KMS-11 (cell line): ENCODE results near the gene SLC17A6.

ENCODE experiments used
- H2AFZ ChIP-seq: fragments of 200-600 bp; sonication (generic); 2 replicates; pipeline ENCODE4 v1.6.1; 2016; ENCODE audit warnings: antibody characterized with exemption, mixed run types, low read depth
- H3K27ac ChIP-seq: fragments of 200-600 bp; sonication (generic); 2 replicates; pipeline ENCODE4 v1.6.1; 2016; ENCODE audit warnings: mild to moderate bottlenecking, mixed run types
- H3K27me3 ChIP-seq: fragments of 200-600 bp; sonication (generic); 2 replicates; pipeline ENCODE4 v1.6.1; 2017; ENCODE audit warnings: mild to moderate bottlenecking, low read depth, mixed run types, moderate library complexity; ENCODE audit not compliant: insufficient read depth
- H3K36me3 ChIP-seq: fragments of 200-600 bp; sonication (generic); 2 replicates; pipeline ENCODE4 v1.6.1; 2017; ENCODE audit warnings: mild to moderate bottlenecking, mixed run types; ENCODE audit not compliant: insufficient read depth
- H3K4me1 ChIP-seq: fragments of 200-600 bp; sonication (generic); 2 replicates; pipeline ENCODE4 v1.6.1; 2016; ENCODE audit warnings: mild to moderate bottlenecking, low read depth, mixed run types; ENCODE audit not compliant: poor library complexity, severe bottlenecking
- H3K4me2 ChIP-seq: fragments of 200-600 bp; sonication (generic); 2 replicates; pipeline ENCODE4 v1.7.0; 2016; ENCODE audit warnings: mild to moderate bottlenecking, mixed run types
- H3K4me3 ChIP-seq: fragments of 200-600 bp; sonication (generic); IDR thresholded peaks from 2 replicates; pipeline ENCODE4 v1.6.1; 2017; ENCODE audit warnings: low read depth, low read length, mixed read lengths; ENCODE audit not compliant: insufficient read depth
- H3K79me2 ChIP-seq: fragments of 200-600 bp; sonication (generic); 2 replicates; pipeline ENCODE4 v1.6.1; 2016; ENCODE audit warnings: low read depth, mixed run types; ENCODE audit not compliant: insufficient read depth
- H3K9ac ChIP-seq: fragments of 200-600 bp; sonication (generic); 2 replicates; pipeline ENCODE4 v1.6.1; 2016; ENCODE audit warnings: mild to moderate bottlenecking, mixed run types
- H4K20me1 ChIP-seq: fragments of 200-600 bp; sonication (generic); 2 replicates; pipeline ENCODE4 v1.6.1; 2016; ENCODE audit warnings: mild to moderate bottlenecking, mixed run types; ENCODE audit not compliant: insufficient read depth
- TF ChIP-seq, protein P1 (sequence below): fragments of 200-600 bp; sonication (generic); conservative IDR thresholded peaks from 2 replicates; pipeline ENCODE4 v1.6.1; 2017; ENCODE audit warnings: low read depth, mild to moderate bottlenecking, antibody characterized with exemption, low read length, moderate library complexity, mixed read lengths

SLC17A6 gene

DNA sequence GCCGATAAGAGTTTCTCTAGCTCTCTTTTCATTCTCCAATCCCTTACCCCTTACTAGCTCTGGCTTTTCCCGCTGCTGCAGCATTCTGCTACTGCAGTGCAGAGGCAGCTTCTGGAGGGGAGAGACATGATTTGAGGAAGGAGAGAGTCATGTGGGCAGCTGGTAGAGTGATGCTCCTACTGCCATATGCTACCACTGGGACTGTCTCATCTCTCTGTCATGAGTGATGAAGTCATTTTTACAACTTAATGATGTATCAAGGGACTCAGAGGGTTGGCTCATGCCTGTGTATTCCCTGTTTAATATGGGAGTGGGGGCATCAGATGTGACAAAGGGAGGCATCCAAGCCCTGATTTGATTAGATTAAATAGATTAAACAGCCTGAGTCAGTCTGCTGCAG, 11.3 kb downstream of the SLC17A6 start:
- TF ChIP-seq, protein P1, sequence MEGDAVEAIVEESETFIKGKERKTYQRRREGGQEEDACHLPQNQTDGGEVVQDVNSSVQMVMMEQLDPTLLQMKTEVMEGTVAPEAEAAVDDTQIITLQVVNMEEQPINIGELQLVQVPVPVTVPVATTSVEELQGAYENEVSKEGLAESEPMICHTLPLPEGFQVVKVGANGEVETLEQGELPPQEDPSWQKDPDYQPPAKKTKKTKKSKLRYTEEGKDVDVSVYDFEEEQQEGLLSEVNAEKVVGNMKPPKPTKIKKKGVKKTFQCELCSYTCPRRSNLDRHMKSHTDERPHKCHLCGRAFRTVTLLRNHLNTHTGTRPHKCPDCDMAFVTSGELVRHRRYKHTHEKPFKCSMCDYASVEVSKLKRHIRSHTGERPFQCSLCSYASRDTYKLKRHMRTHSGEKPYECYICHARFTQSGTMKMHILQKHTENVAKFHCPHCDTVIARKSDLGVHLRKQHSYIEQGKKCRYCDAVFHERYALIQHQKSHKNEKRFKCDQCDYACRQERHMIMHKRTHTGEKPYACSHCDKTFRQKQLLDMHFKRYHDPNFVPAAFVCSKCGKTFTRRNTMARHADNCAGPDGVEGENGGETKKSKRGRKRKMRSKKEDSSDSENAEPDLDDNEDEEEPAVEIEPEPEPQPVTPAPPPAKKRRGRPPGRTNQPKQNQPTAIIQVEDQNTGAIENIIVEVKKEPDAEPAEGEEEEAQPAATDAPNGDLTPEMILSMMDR = no peak
- H3K4me3 ChIP-seq = no peak overlapping the region
- no peaks in the 10 kb centered on the region for H3K27me3 ChIP-seq
- H3K4me1 ChIP-seq = no peaks in the 10 kb centered on the region
- no peak overlapping the region for H3K4me2 ChIP-seq
- H3K36me3 ChIP-seq = no peaks in the 10 kb centered on the region
- no peaks in the 10 kb centered on the region for H3K79me2 ChIP-seq
- no peak overlapping the region for H2AFZ ChIP-seq
- no peak overlapping the region for H3K9ac ChIP-seq
- no peaks in the 10 kb centered on the region for H4K20me1 ChIP-seq
- H3K27ac ChIP-seq = no peak overlapping the region

DNA sequence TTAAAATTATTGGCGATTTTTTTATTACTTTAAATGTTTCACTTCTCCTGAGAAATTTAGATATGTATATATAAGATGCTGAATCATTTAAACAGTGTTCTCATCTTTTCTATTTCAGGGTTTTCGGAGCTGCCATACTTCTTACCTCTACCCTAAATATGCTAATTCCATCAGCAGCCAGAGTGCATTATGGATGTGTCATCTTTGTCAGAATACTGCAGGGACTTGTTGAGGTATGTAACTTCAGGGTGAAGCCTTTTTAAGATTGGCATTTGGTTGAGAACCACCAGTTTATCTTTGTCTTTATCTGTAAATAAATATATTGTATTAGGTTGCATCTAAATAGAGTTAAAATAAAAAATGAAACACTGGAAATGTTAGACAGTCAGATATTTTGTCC, 21.1 kb downstream of the SLC17A6 start:
- no peaks in the 10 kb centered on the region for H3K27me3 ChIP-seq
- H3K4me2 ChIP-seq = no peak overlapping the region
- no peaks in the 10 kb centered on the region for H3K36me3 ChIP-seq
- no peak overlapping the region for H3K4me3 ChIP-seq
- H3K4me1 ChIP-seq = no peaks in the 10 kb centered on the region
- no peak overlapping the region for H2AFZ ChIP-seq
- no peaks in the 10 kb centered on the region for H3K79me2 ChIP-seq
- no peak overlapping the region for H3K27ac ChIP-seq
- TF ChIP-seq, protein P1 = no peak
- no peaks in the 10 kb centered on the region for H4K20me1 ChIP-seq
- H3K9ac ChIP-seq = no peak overlapping the region

DNA sequence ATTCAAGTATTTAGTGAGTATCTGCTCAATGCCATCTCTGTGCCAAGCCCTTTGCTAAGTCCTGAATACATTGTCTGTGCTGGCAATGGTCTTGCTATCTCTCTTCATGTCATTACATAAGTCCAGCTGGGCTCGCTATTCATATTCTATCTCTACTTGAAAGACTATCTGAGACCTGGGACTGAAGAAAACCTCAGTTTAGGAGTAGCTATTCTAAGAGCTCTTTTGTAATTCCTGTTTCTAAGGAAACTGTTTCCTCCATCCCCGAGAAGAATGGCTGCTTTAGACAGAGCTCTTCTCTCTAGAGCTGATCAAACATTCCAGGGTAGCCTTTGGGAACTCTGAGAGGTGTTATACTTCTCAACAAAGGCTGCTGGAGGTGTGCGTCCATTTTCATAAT, 33.0 kb downstream of the SLC17A6 start:
- Histone ChIP-seq H3K36me3 (no peaks in the 10 kb centered on the region), H4K20me1 (no peaks in the 10 kb centered on the region), H3K9ac (no peak overlapping the region), H3K27me3 (no peaks in the 10 kb centered on the region), H3K4me1 (no peaks in the 10 kb centered on the region), H2AFZ (no peak overlapping the region), H3K79me2 (no peaks in the 10 kb centered on the region), H3K27ac (no peak overlapping the region), H3K4me3 (no peak overlapping the region), H3K4me2 (no peak overlapping the region)
- TF ChIP-seq, protein P1 = no peak

DNA sequence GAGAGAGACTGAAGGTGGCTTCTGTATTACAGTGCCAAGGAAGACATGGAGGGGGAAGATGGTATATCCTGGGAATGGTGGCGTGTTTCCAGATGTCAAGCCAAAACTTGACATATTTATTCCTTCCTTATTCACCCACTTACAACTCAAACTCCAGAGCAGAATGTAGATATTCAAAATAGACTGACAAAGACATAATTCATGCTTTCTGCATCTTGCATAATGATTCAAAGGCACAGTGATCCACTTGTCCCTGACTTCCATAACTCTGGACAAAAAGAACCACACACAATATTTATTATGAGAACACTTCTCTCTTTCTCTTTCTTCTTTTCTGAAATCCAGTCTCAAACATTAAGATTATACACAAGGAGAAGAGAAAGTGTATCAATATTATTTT, 48.9 kb downstream of the SLC17A6 start:
- Histone ChIP-seq H2AFZ (no peak overlapping the region), H3K27ac (no peak overlapping the region), H3K79me2 (no peaks in the 10 kb centered on the region), H3K36me3 (no peaks in the 10 kb centered on the region), H4K20me1 (no peaks in the 10 kb centered on the region), H3K9ac (no peak overlapping the region), H3K4me1 (no peaks in the 10 kb centered on the region), H3K4me2 (no peak overlapping the region), H3K27me3 (no peaks in the 10 kb centered on the region), H3K4me3 (no peak overlapping the region)
- TF ChIP-seq, protein P1 = no peak
